HepG2 (cell line): ENCODE measurements around the gene MAPRE3. TPM values are rescaled to one million over a fixed set of nuclear protein-coding genes. Genes with fewer than 3 reads are reported as not detected.

Experiments used
- CENPBD1 ChIP-seq: sonication (generic); formaldehyde crosslinking; IDR thresholded peaks from 2 replicates; pipeline ENCODE4 v1.8.0; 2022; ENCODE audit warnings: missing genetic modification reagents, low read depth, mild to moderate bottlenecking, borderline replicate concordance
- CREB1 ChIP-seq, 2 experiments: fragments of 450-650 bp in 1 of 2; IDR thresholded peaks; 2 replicates each; pipeline ENCODE4 v1.6.1; 2016 to 2017; ENCODE audit warnings: control low read depth in 1 of 2, mild to moderate bottlenecking in 1 of 2, missing compliant biosample characterization in 1 of 2, missing genetic modification characterization in 1 of 2
- IRX3 ChIP-seq: sonication (generic); formaldehyde crosslinking; IDR thresholded peaks from 2 replicates; pipeline ENCODE4 v1.8.1; 2023; ENCODE audit warnings: mild to moderate bottlenecking, low read depth, missing genetic modification reagents, borderline replicate concordance
- KDM5A ChIP-seq: fragments of 200-600 bp; sonication (generic); IDR thresholded peaks from 2 replicates; pipeline ENCODE4 v1.7.0; 2018; ENCODE audit warnings: antibody characterized with exemption, mild to moderate bottlenecking, low read length, borderline replicate concordance
- NFIC ChIP-seq: IDR thresholded peaks from 2 replicates; pipeline ENCODE4 v1.6.1; 2012; ENCODE audit warnings: mild to moderate bottlenecking, low read length, inconsistent platforms
- PRDM10 ChIP-seq: sonication (generic); formaldehyde crosslinking; IDR thresholded peaks from 2 replicates; pipeline ENCODE4 v1.4.0; 2020; ENCODE audit warnings: low read depth, missing genetic modification reagents
- RNF2 ChIP-seq: fragments of 450-650 bp; conservative IDR thresholded peaks from 2 replicates; pipeline ENCODE4 v1.6.1; 2016; ENCODE audit warnings: low read depth
- SAFB2 ChIP-seq: sonication (generic); formaldehyde crosslinking; IDR thresholded peaks from 2 replicates; pipeline ENCODE4 v1.5.1; 2020; ENCODE audit warnings: missing genetic modification reagents, low read depth, mild to moderate bottlenecking, borderline replicate concordance
- STAT5B ChIP-seq: sonication (generic); formaldehyde crosslinking; IDR thresholded peaks from 2 replicates; pipeline ENCODE4 v1.4.0; 2020; ENCODE audit warnings: missing genetic modification reagents
- TRIM22 ChIP-seq: fragments of 450-650 bp; IDR thresholded peaks from 2 replicates; pipeline ENCODE4 v1.6.1; 2017
- ZBTB39 ChIP-seq: sonication (generic); formaldehyde crosslinking; IDR thresholded peaks from 2 replicates; pipeline ENCODE4 v1.5.0; 2020; ENCODE audit warnings: missing genetic modification reagents
- ZNF280D ChIP-seq: sonication (generic); formaldehyde crosslinking; IDR thresholded peaks from 2 replicates; pipeline ENCODE4 v1.5.1; 2020; ENCODE audit warnings: mild to moderate bottlenecking, missing genetic modification reagents
- ZNF431 ChIP-seq: sonication (generic); formaldehyde crosslinking; IDR thresholded peaks from 2 replicates; pipeline ENCODE4 v1.9.0; 2022; ENCODE audit warnings: missing genetic modification reagents, low read depth, mild to moderate bottlenecking, borderline replicate concordance
- ZNF597 ChIP-seq: sonication (generic); formaldehyde crosslinking; IDR thresholded peaks from 2 replicates; pipeline ENCODE4 v1.5.0; 2020; ENCODE audit warnings: missing genetic modification reagents
- ZNF777 ChIP-seq: sonication (generic); formaldehyde crosslinking; IDR thresholded peaks from 2 replicates; pipeline ENCODE4 v1.4.0; 2020; ENCODE audit warnings: missing genetic modification reagents
- ZNF879 ChIP-seq: sonication (generic); formaldehyde crosslinking; IDR thresholded peaks from 2 replicates; pipeline ENCODE4 v1.8.1; 2023; ENCODE audit warnings: missing genetic modification reagents
- ZSCAN22 ChIP-seq: sonication (generic); formaldehyde crosslinking; IDR thresholded peaks from 2 replicates; pipeline ENCODE4 v1.4.0; 2020; ENCODE audit warnings: mild to moderate bottlenecking, missing genetic modification reagents
- polyA plus RNA-seq, 8 experiments: library from polyadenylated mRNA; depleted of rRNA in 3 of 8; stranded (reverse) in 7 of 8; unstranded in 1 of 8; fragments of >200 nt; fragmentation: Illumina TruSeq in 4 of 8; extraction: Trizol in 4 of 8; gene quantifications; 2 replicates each; pipeline versions ENCODE4 v1.2.1 to v1.2.3, GENCODE V29; 2011 to 2016; ENCODE audit warnings: low read depth in 4 of 8, missing spikeins in 1 of 8, mixed read lengths in 1 of 8; ENCODE audit not compliant: insufficient read depth in 1 of 8
- total RNA-seq, 5 experiments: library from RNA; depleted of rRNA; stranded (reverse); fragments of >200 nt; fragmentation: Illumina TruSeq; extraction: Trizol; gene quantifications; 2 replicates each; pipeline ENCODE4 v1.2.3, GENCODE V29; 2016; ENCODE audit warnings: low read depth in 1 of 5

MAPRE3 gene
- total and polyA plus RNA-seq, 2 of the 13 experiments (the other 11 are each of a cell fraction or from before 2014, with no cell fraction given), result 0.31 to 0.91 TPM

GRCh38 chr2:26970244-26970927 is at the start of gene MAPRE3 (continued):
- no peak for TF ChIP-seq KDM5A
- TF ChIP-seq ZNF280D (CRISPR knock-in tag), result no peak
- TF ChIP-seq PRDM10, result no peak
- TF ChIP-seq NFIC, result no peak
- no peak for TF ChIP-seq CREB1 (IDR thresholded peaks at IDR 0.05)
- TF ChIP-seq CREB1 (CRISPR knock-in tag; IDR thresholded peaks at IDR 0.05), result no peak
- peak; percentile 20; the same call in 1 of the 2 replicates for TF ChIP-seq RNF2
- TF ChIP-seq SAFB2 (CRISPR knock-in tag), result peak; percentile 70; the same call in 1 of the 2 replicates
- TF ChIP-seq ZSCAN22 (CRISPR knock-in tag), result no peak
- no peak for TF ChIP-seq ZNF431 (CRISPR knock-in tag)
- no peak for TF ChIP-seq ZBTB39 (CRISPR knock-in tag)
- TF ChIP-seq IRX3 (CRISPR knock-in tag), result no peak
- no peak for TF ChIP-seq ZNF879 (CRISPR knock-in tag)
- no peak for TF ChIP-seq CENPBD1 (CRISPR knock-in tag)
- TF ChIP-seq TRIM22, result no peak
- no peak for TF ChIP-seq ZNF597 (CRISPR knock-in tag)
- TF ChIP-seq STAT5B, result no peak
- peak; percentile 57 for TF ChIP-seq ZNF777 (CRISPR knock-in tag)
